HL-60 (cell line): ENCODE measurements around the gene FTO.

Experiments used
- DNase-seq, 2 experiments: peaks; one replicate each; pipeline ENCODE4 v3.0.0-alpha.2; 2010 to 2020; ENCODE audit warnings: low read depth in 1 of 2, low spot score in 1 of 2
- H3K27ac ChIP-seq: fragments of 250-450 bp; sonication (Bioruptor Pico); replicated peaks from 2 replicates; pipeline ENCODE4 v1.5.1; 2020; ENCODE audit warnings: mild to moderate bottlenecking, moderate library complexity
- H3K27me3 ChIP-seq: fragments of 250-450 bp; sonication (Bioruptor Pico); 2 replicates; pipeline ENCODE4 v1.5.1; 2021; ENCODE audit warnings: mild to moderate bottlenecking, moderate library complexity; ENCODE audit not compliant: insufficient read depth, poor library complexity, severe bottlenecking
- H3K4me3 ChIP-seq: replicated peaks from 2 replicates; pipeline ENCODE4 v1.5.1; 2011; ENCODE audit warnings: mild to moderate bottlenecking, control low read depth, low read length; ENCODE audit not compliant: insufficient read depth
- GABPA ChIP-seq: IDR thresholded peaks from 2 replicates; pipeline ENCODE4 v1.6.1; 2012; ENCODE audit warnings: low read depth
- POLR2AphosphoS5 ChIP-seq: IDR thresholded peaks from 2 replicates; pipeline ENCODE4 v1.6.1; 2012; ENCODE audit warnings: low read depth
- REST ChIP-seq: IDR thresholded peaks from 2 replicates; pipeline ENCODE4 v1.6.1; 2012; ENCODE audit warnings: low read depth; ENCODE audit not compliant: insufficient replicate concordance
- SPI1 ChIP-seq: IDR thresholded peaks from 2 replicates; pipeline ENCODE4 v1.6.1; 2012; ENCODE audit warnings: low read depth, mild to moderate bottlenecking, borderline replicate concordance
- TF ChIP-seq, protein P1 (sequence below): IDR thresholded peaks from one replicate; pipeline ENCODE4 v1.5.1; 2011; ENCODE audit warnings: low read length, control low read depth, inconsistent platforms; ENCODE audit not compliant: insufficient read depth

FTO gene

GRCh38 chr16:53792161-53792951 is 88.4 kb downstream of the FTO start:
- no peaks in the 10 kb centered on the region for H3K27me3 ChIP-seq
- no peak for DNase-seq
- H3K4me3 ChIP-seq: no peak overlapping the region
- TF ChIP-seq GABPA (no peak), REST (no peak), SPI1 (no peak), POLR2AphosphoS5 (no peak)
- TF ChIP-seq, protein P1, sequence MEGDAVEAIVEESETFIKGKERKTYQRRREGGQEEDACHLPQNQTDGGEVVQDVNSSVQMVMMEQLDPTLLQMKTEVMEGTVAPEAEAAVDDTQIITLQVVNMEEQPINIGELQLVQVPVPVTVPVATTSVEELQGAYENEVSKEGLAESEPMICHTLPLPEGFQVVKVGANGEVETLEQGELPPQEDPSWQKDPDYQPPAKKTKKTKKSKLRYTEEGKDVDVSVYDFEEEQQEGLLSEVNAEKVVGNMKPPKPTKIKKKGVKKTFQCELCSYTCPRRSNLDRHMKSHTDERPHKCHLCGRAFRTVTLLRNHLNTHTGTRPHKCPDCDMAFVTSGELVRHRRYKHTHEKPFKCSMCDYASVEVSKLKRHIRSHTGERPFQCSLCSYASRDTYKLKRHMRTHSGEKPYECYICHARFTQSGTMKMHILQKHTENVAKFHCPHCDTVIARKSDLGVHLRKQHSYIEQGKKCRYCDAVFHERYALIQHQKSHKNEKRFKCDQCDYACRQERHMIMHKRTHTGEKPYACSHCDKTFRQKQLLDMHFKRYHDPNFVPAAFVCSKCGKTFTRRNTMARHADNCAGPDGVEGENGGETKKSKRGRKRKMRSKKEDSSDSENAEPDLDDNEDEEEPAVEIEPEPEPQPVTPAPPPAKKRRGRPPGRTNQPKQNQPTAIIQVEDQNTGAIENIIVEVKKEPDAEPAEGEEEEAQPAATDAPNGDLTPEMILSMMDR: no peak
- H3K27ac ChIP-seq: no peak overlapping the region

DNA sequence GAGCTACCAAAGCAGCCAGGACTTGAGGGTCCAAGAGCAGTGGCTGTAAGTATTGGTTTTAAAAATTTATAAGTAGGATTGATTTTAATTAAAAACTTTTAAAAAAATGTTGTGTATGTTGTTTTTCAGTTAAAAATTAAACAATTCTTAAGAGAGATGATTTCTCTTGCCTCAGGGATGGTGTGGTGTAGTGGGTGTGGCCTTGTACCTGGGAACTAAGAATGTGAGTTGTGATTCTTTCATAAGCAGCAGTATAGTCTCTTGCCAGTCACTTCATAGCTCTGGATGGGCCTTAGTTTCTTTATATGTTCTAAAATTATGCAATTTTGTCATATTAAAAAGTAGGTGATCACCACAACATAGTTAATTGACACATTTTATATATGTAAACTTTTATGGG is 99.5 kb downstream of the FTO start:
- TF ChIP-seq, protein P1: no peak
- no peak for TF ChIP-seq GABPA
- Histone ChIP-seq H3K27me3 (no peaks in the 10 kb centered on the region), H3K4me3 (no peak overlapping the region), H3K27ac (no peak overlapping the region)
- DNase-seq: no peak

DNA sequence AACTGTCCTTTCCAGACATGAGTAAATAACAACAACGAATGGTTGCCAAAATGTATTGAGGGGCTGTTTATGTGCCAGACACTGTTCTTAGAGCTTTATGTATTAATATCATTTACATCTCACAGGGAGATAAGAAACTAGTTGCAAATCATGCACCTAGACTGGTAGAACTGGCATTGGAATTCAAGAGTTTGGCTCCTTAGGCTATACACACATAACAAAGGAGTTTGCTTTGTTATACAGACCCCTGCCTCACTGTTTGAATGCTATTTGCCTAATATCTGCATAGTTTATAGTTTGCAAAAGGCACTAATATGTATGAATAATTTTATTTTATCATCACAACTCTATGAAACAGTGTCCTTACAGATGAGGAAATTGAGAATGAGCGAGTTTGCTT is 100.0 kb downstream of the FTO start:
- no peak for DNase-seq
- TF ChIP-seq GABPA (no peak), POLR2AphosphoS5 (no peak), REST (no peak)
- TF ChIP-seq, protein P1: no peak
- H3K27me3 ChIP-seq: no peaks in the 10 kb centered on the region
- no peak overlapping the region for H3K4me3 ChIP-seq
- H3K27ac ChIP-seq: no peak overlapping the region

DNA sequence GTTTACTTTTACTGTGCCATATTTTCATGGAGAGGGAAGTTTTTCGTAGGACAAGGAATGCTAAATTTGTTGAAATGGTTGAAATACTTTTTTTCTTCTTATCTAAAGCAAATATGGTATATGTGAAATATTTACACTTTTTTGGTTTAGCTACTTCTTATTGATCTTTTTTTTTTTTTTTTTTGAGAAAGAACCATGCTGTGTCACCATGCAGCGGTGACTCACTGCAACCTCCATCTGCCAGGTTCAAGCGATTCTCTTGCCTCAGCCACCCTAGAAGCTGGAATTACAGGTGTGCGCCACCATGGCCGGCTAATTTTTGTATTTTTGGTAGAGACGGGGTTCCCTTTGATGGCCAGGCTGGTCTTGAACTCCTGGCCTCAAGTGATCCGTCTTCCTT is 100.5 kb downstream of the FTO start:
- DNase-seq: no peak
- Histone ChIP-seq H3K27ac (no peak overlapping the region), H3K27me3 (no peaks in the 10 kb centered on the region), H3K4me3 (no peak overlapping the region)
- no peak for TF ChIP-seq GABPA
- TF ChIP-seq, protein P1: no peak
- no peak for TF ChIP-seq POLR2AphosphoS5
- TF ChIP-seq SPI1: no peak
- TF ChIP-seq REST: no peak
